Renal cortex interstitium (tissue), 11 donors: ENCODE results near the gene BTNL3. TPM values are rescaled to one million over a fixed set of nuclear protein-coding genes. Genes with fewer than 3 reads are reported as not detected.
"Not testable (repeated sequence)": the region's sequence is repeated elsewhere in the genome, so short reads cannot be mapped to it uniquely, and the experiment has no call there.

Experiments used
- DNase-seq, 11 donors: peaks; one replicate each; pipeline ENCODE4 v3.0.0-alpha.2; 2013; ENCODE audit warnings: low read depth in 9 of 11, low spot score in 4 of 11; ENCODE audit errors: extremely low read depth in 1 of 11
- polyA plus RNA-seq, 3 donors: library from polyadenylated mRNA; unstranded; fragments of 120-200 nt; gene quantifications; one replicate each; pipeline ENCODE4 v1.2.1, GENCODE V29; 2013; ENCODE audit not compliant: insufficient read length in 3 of 3

Gene BTNL3
- polyA plus RNA-seq, 3 donors = 0.07 to 0.20 TPM; not detected in 1

DNA sequence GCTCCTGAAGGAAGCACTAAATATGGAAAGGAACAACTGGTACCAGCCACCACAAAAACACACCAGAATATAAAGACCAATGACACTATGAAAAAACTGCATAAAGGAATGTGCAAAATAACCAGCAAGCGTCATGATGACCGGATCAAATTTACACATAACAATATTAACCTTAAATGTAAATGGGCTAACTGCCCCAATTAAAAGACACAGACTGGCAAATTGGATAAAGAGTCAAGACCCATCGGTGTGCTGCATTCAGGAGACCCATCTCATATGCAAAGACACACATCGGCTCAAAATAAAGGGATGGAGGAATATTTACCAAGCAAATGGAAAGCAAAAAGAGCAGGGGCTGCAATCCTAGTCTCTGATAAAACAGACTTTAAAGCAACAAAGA, 21.4 kb downstream of the BTNL3 start:
- not testable (repeated sequence) for DNase-seq

GRCh38 chr5:181014654-181015053, 26.0 kb downstream of the BTNL3 start:
- DNase-seq = not testable (repeated sequence)

DNA sequence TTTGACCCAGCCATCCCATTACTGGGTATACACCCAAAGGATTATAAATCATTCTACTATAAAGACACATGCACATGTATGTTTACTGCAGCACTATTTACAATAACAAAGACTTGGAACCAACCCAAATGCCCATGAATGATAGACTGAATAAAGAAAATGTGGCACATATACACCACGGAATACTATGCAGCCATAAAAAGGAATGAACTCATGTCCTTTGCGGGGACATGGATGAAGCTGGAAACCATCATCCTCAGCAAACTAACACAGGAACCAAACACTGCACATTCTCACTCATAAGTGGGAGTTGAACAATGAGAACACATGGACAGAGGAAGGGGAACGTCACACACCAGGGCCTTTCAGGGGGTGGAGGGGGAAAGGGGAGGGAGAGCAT, 28.8 kb downstream of the BTNL3 start:
- DNase-seq = not testable (repeated sequence)

DNA sequence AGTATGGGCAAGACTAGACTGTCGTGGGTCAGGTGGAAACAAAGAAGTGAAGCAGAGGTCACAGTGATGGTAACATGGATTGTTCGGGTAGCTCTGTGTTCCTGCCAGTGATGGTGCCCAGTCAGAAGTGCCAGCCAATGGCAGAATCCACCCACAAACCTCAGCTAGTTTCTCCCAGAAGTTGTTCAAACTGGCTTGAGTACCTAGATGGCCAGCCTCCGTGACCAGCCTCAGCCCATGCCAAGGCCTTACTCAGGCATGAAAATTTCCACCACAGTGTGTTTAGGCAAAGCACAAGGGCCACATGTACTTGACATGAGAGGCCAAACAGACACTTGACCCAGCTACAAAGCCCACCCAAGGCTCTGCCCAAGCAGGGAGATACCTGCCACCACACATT, 32.0 kb downstream of the BTNL3 start:
- DNase-seq = no peak

DNA sequence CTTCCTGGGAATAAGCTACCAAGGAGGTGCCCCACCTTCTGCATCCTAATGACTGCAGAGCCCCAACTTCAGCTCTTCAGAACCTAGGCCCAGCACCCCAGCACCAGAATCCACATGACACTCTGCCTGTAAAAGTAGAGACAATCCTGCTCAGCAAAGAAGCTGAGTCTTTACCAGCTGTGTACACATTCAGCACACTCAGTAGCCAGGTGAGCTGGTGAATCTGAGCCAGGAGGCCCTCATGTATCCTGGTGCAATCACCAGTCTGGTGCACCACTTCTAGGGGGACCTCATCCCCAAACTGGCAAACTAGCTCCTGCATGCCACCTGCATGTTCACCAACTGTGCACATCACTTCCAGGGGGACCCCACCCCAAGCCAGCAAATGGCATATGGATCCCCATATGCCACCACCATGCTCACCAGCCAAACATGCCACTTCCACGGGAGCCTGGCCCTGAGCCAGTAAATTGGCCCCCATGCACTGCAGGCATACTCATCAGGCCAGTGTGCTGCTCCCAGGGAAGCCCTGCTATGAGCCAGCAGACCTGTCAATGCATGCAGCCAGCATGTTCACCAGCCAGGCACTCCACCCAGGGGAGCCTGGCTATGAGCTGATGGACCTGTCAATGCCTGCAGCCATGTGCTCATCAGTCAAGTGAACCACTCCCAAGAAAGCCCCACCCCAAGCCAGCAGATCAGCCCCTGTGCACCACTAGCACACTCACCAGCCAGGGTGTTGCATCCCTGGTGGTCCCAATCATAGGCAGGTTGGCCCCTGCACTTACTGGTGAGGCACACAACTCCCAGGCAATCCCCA, 35.8 kb downstream of the BTNL3 start:
- DNase-seq = no peak

GRCh38 chr5:181027452-181028031, 38.9 kb downstream of the BTNL3 start:
- DNase-seq = no peak

- no peak for DNase-seq
These were observed 39.6 kb downstream of the BTNL3 start for GRCh38 chr5:181028032-181028819.

DNA sequence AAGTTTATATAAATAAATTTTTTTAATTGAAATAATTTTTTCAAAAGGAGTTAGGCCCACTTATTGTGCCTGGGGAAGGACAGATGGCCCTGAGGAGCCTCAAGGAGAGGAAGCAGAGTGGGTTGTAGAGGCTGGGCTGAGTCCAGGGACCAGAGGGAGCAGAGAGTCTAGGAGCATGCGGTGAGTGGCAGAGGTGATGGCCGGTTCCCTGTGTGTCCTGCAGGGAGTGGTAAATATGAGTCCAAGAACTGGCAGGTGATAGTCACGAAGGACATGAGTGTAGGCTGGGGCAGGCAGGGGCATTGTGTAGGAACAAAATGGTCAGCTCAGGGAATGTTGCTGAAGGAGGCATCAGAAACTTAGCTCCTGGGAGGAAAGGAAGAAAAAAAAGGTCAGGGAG, 43.1 kb downstream of the BTNL3 start:
- DNase-seq = no peak

GRCh38 chr5:181035991-181036815, 47.6 kb downstream of the BTNL3 start:
- DNase-seq = no peak

DNA sequence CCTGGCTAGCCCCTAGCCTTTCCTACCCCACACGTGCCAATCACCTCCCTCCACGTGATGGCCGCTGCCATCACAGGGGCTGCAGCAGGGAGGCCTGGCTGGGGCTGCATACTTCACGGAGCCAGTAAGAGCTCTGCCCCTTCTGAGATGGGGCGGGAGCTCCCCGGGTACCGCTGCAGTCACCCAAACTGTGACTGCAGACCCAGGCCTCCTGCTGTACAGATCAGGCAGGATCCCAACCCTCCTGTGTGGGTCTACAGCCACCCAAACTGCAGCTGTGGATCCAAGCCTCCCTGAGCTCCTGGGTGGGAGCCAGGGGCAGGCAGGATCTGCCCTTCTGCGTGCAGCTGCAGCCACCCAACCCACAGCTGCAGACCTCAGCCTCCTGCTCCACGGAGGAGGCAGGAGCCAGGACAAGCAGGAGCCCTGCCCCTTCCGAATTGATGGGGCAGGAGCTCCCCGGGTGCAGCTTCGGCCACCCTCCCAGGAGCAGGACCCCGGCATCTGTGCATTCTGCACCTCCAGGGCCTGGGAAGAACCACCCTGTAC, 48.2 kb downstream of the BTNL3 start:
- DNase-seq = no peak

DNA sequence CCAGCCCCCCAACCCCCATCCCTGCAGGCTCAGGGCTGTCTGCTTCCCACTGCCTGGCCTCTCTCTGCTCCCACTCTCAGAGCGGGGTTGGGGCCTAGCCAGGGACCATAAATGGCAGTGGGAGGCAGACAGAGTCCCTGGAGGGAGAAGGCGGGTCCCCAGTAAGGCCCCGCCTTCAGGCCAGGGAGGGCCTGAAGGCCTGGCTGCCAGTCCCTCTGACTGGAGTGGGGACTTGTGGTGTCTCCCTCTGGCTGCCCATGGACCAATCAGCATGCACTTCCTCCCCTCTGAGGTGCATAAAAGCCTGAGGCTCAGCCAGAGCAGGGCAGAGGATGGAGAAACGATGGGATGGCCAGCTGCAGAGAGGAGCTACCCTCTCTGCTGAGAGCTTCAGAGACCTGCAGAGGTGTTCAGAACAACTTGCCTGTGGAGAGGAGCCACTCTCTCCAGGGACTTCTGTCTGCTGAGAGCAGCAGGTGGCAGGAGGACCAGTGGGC, 48.8 kb downstream of the BTNL3 start:
- DNase-seq = no peak

GRCh38 chr5:181039471-181039870, 50.8 kb downstream of the BTNL3 start:
- no peak for DNase-seq

DNA sequence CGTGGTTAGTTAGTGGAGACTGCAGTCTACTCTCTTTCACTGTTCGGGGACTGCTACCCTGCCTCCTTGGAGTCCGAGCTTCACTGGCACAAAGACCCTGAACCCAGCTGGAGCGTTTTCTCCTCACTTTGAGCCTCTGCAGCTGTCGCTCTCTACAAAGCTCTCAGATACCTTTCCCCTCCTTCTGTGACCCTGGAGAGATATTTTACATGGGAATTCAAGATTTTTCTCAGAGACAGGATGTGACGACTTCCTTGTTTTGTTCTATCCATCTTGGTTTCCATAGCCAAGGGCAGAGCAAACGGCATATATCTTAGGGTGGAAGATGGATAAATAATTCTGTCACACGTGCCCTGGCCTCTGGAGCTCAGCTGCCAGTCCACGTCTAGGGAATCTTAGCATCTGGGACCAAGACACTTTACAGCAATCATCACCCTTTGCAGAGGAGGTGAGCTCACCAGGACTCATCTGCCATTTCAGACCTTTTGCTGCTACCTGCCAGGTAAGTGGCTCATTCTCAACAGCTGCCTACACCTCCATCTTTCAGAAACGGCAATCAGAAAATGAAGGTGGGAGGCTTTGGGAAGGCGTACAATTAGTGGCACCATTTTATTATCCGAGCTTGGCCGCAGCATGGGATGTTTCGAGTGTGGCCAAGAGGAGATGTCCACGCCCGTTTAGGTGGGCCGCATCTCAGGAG, 51.4 kb downstream of the BTNL3 start, which contains the start of gene BTNL9:
Gene BTNL9 (plus strand): TSS at position 336 of the 700 bp plus-strand sequence. CDS start 5,224 bp downstream, outside the sequence.
- peak in 3 of 11 donors; percentile 26 to 63 (median 57) for DNase-seq

DNA sequence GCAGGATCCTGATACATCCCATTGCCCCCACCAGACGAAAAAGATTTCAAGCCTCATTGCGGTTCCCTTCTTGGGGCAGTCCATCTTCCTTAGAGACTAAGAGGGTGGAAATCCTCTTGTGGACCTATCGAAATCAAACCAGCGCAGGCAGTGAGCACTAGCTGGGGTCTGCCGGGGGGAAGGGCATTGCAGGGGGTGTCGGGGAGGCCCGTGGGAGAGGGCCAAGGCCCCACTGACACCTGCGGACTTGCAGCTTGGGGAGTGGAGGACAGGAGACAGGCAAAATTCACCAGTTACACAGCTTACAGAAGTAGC, 51.9 kb downstream of the BTNL3 start:
- DNase-seq = no peak

DNA sequence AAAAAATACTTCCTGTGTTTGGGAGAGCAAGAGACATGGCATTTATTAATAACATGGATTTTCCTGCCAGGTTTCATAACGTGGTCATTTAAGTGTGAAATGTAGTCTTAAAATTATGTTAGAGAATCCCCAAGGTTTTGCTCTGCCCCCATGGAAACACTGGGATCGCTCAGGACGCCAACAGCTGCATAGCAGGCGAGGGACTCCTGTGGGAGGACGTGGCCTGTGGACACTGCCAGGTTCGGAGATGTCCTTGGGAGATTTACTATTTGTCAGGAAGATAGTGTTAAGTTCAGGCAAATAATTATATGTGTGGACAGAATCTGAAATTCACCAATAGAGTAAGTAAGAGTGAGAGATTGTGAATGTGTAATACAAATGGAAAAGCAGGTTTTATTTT, 52.4 kb downstream of the BTNL3 start:
- no peak for DNase-seq

DNA sequence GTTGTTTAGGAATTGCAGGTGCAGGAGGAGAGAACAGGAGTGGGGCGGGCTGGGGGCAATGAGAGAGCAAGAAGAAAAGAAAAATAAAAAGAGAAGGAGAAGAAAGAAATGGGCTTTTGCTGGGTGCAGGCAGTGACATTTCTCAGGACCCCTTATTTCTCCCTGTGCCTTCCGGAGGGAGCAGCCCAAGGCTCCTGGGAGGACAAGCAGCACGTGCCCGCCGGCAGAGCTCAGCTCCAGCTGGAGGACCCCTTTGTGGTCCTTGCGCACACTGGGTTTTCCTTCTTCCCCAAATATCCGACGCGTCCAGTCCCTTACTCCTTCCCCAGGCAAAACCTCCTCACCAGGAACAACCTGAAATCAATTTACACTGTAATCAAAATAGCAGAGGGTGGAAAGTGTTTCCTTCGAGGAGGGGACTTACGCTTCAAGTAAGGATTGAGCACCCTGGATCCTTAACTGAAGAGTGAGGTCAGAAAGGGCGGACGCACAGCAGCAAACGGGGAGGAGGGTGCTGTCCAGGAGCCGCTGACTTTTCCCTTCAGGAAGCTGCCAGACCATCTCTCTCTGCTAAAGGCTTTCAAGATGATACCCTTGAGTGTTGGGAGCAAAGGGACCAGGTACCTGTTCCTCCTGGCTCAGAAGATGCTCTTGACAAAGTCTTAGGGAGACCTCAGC, 53.5 kb downstream of the BTNL3 start:
- DNase-seq = no peak

DNA sequence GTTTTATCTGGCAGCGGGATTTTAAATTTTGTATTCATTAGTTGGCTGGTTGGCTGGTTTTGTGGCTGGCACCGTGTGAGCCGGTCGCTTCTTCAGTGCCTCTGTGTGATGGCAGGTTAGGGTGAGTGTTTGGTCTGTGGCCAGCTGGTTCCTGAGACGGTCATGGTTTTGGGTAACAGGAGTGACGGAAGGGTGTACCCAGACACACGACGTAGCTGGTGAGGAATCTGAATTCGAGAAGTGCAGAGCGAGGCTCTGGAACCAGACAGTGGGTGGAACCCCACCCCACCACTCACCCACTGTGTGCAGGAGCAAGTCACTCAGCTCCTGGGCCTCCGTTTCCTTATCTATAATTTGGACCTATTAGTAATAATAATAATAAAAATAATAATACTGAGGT, 54.1 kb downstream of the BTNL3 start:
- DNase-seq = no peak
